ENCODE results near the gene METTL23. TPM values are rescaled to one million over a fixed set of nuclear protein-coding genes. Genes with fewer than 3 reads are reported as not detected.

METTL23 gene, protein sequence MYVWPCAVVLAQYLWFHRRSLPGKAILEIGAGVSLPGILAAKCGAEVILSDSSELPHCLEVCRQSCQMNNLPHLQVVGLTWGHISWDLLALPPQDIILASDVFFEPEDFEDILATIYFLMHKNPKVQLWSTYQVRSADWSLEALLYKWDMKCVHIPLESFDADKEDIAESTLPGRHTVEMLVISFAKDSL
- polyA plus RNA-seq (ENCODE audit: insufficient read length in 4 of 4): 10 to 100 TPM; 43.5 to 48.4 (median 44.7) TPM

DNA sequence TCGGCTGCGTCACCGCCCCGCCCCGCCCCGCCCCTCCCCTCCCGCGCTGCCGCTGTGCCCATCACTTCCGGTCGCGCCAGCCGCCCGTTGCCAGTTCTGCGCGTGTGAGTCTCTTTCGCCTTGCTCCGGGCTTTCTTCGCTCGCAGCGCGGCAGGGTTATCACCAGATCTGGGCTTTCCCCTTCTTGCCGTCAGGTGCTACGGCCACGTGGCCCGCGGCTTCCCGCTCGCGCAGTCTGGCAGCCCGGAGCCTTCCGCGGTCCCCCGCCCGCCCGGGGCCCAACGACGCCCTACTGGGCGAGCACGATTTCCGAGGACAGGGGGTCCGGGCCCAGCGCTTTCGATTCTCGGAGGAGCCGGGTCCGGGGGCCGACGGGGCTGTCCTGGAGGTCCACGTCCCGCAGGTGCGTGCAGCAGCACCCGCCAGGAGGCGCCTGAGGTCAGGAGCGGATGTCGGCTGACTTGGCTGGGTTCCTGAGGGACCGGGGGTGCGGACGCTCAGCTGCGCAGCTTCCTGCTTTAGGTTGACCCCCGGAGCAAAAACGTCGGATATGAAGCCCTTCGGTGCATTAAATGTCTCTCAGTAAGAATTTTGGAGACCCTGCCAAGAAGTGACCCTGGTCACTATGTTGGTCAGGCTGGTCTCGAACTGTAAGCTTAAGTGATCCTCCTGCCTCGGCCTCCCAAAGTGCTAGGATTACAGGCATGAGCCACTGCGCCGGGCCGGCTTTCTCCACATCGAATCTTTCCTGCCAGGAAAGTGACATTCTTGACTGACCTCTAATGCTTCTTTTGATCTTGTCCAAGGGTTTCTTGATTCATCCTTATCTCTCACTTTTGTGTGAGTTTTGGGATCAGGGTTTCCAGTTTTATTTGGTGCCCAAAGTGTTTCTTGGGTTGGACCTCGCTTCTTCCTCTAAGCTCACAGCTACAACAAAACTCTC lies at the start of gene METTL23:
METTL23 (plus strand) TSS at position 64 of the 943 bp plus-strand sequence. CDS start 2,872 bp downstream, outside the sequence.
- DNase-seq (ENCODE audit: low read depth in 4 of 4, low spot score in 3 of 4): peak in 1 of 4 donors; percentile 68

DNA sequence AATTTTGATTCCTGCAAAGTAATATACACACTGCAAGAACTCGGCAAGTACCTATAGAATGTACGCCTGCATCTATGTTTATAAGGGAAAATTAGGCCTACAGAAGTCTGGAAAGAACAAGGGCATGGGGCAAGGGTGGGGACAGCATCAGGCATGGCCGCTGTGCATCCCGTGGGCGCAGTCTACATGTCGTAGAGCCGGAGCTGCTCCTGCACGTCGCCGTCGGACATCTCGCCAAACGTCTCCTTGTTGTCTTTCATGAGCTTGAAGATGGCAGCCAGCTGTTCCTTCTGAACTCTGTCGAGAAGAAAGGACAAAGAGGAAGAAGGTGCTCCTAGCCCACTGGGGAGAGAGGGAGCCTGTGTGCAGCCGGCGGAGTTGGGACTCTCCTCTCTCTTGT lies 49.2 kb upstream of the METTL23 start:
- no peak for DNase-seq (ENCODE audit: low read depth in 4 of 4, low spot score in 3 of 4)

GRCh38 chr17:76678330-76678729 lies 48.3 kb upstream of the METTL23 start:
- no peak for DNase-seq (ENCODE audit: low read depth in 4 of 4, low spot score in 3 of 4)

DNA sequence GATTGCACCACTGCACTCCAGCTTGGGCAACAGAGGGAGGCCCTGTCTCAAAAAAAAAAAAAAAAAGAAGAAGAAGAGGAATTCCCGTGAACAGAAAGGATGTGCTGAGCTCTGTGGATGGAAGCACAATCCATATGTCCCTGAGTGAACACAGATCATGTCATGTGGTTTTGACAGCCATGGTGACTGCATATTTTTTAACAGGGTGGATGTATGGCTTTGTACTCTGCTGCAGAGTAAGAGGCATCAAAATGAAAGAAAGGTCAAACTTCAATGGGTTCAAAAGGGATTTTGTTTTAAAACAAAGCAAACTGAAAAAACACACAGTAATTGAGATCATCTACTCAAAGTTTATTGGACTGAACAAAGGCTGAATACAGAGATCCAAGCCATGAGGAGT lies 47.4 kb upstream of the METTL23 start:
- DNase-seq (ENCODE audit: low read depth in 4 of 4, low spot score in 3 of 4): no peak

DNA sequence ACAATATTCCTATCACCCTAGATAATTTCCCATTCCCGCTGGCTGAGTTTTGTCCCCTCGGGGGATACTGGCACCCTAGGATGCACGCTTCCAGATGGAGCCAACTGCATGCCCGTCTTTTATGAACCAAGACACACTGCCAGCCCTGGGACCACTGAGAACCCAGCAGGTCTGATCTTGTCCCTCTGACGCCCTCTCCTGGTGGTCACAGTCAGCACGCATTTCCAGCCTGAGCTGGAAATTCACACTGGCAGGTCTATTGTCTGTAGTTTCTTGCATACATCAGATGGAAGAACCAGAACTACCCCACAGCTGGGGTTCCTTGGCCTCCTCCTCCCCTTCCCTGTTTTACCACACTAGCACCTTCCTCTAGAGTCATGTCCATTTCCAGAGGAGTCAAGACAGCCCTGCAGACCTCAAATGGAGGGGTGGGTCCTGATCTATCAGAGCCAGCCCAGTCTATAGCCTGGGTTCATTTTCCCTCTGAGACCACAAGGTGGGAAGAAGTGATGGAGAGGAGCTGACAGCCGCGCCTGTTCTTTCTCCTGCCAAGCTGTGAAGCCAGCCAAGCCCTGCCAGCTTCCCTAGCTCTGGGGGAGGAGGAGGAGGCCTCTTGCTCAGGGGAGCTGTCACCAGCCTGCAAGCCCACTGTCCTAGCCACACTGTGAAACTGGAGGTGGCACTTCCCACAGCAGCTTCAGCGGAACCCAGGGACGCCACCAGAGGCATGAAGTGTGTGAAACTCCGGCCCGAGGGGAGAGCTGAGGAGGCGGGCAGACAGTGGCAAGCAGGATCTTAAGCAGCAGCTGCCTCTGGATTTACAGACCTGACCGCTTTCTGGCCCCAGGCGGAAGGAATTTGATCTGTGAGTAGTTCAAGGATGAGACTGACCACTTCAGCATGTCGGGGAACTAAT lies 45.2 kb upstream of the METTL23 start:
- peak in 1 of 4 donors; percentile 73 for DNase-seq (ENCODE audit: low read depth in 4 of 4, low spot score in 3 of 4)

DNA sequence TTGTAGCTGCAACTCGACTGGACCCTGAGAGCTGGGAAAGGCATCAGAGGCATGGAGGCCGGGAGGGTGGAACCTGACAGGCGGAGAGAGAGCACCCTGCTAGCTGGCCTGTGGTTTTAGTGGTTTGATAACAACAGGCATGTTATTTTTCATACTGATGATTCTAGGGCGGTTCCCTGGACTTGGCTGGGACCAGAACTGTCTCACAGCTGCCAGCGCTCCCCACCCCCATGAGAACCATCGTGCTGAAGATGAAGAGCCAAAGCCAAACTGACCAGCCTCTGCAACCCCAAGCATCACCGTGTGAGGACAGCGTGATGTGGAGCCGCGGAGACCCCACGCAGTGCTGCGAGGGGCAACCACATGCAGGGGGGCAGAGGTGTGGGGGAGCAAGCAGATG lies 44.3 kb upstream of the METTL23 start:
- DNase-seq (ENCODE audit: low read depth in 4 of 4, low spot score in 3 of 4): no peak

DNA sequence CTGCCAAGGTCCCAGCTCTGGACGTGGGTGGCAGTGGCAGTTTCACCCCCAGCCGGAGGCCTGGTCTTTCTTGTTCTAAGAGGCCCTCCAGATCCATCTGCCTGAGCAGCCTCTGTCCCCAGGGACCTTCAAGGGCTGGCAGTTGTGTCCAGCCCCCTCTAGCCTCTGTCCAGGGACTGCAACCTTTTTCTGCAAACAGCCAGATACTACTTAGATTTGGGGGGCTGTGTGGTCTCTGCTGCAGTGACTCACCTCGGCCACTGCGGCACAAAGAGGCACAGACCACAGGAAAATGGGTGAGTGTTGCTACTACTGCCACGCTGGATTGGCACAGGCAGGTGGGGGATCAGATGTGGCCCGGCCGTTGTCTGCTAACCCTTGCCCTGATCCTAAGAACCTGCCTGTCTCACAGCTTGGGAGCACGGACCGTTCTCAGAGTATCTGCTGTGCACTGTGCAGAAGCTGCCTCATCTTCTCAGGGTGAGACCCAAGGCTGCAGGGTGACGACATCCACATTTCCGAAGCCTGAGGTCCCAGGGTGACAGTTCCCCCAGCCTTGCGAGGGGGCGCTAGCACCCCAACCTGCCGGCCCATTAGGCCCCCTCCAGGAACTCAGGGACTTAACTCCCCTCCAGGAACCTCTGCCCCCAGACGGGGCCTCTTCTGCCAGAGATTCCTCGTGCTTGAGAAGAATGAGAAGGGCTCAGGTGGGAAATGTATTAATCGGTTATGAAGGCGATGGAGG lies 43.5 kb upstream of the METTL23 start:
- no peak for DNase-seq (ENCODE audit: low read depth in 4 of 4, low spot score in 3 of 4)

- DNase-seq (ENCODE audit: low read depth in 4 of 4, low spot score in 3 of 4): no peak
These were observed 42.5 kb upstream of the METTL23 start for GRCh38 chr17:76683921-76684745.

- DNase-seq (ENCODE audit: low read depth in 4 of 4, low spot score in 3 of 4): no peak
These were observed 41.9 kb upstream of the METTL23 start for GRCh38 chr17:76684756-76685155.

- no peak for DNase-seq (ENCODE audit: low read depth in 4 of 4, low spot score in 3 of 4)
These were observed 41.3 kb upstream of the METTL23 start for GRCh38 chr17:76685366-76685765.

DNA sequence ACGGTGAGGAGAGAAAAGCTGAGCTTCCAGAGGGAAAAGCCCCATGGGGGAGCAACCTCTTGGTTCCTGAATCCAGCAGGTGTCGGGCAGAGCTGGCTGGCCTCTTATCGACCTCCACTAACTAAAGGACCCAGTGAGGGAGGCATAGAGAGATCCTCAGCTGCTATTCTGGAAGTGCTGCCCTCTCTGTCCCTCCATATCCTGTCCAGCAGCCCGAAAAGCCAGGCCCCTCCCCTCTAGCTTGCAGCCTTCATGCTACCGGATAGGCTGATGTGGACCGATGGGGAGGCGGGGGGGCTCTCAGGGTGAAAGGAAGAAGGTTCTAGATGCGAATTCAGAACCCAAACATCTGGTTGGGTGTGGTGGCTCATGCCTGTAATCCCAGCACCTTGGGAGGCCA lies 40.8 kb upstream of the METTL23 start:
- DNase-seq (ENCODE audit: low read depth in 4 of 4, low spot score in 3 of 4): no peak

GRCh38 chr17:76686538-76687297 lies 39.9 kb upstream of the METTL23 start:
- DNase-seq (ENCODE audit: low read depth in 4 of 4, low spot score in 3 of 4): peak in 2 of 4 donors; percentile 73 to 76

DNA sequence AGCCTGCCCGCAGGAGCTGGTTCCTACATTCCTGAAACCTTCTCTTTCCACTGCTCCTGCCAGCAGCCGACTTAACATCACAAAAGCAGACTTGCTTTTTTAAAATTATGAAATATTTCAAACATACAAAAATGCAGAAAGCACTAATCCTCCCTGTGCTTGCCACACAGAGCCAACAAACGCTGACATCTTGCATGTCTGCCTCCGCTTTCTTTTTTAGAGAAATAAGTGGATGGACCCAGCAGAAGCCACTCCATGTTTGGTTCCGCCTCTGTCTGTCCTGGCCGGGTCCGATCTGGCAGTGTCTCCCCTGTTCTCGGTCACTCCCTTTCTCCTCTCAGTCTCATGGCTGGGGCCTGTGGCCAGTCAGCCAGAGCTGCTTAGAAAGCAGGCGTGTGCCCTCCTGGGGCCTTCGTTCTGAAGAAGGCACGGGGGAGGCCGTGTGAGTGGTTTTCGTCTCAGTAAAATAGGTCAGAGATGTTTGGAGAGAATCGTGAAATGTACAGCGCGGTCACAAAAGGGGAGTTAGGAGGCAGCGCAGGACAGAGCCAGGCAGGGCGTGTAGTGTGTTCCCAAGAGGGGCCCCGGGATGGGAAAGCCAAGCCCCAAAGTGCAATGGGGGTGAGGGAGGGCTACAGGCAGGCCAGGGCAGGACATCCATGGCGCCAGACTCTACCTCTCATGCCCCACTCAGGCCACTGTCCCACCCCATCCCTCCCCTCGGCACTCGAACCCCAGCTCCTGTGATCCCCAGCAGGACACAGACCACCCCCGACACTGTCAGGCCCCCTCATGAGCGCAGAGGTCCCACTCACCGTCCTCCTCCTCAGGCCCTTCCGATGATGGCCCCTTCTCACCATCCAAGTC lies 39.1 kb upstream of the METTL23 start:
- DNase-seq (ENCODE audit: low read depth in 4 of 4, low spot score in 3 of 4): no peak

- DNase-seq (ENCODE audit: low read depth in 4 of 4, low spot score in 3 of 4): no peak
These were observed 38.4 kb upstream of the METTL23 start for GRCh38 chr17:76688165-76688622.

DNA sequence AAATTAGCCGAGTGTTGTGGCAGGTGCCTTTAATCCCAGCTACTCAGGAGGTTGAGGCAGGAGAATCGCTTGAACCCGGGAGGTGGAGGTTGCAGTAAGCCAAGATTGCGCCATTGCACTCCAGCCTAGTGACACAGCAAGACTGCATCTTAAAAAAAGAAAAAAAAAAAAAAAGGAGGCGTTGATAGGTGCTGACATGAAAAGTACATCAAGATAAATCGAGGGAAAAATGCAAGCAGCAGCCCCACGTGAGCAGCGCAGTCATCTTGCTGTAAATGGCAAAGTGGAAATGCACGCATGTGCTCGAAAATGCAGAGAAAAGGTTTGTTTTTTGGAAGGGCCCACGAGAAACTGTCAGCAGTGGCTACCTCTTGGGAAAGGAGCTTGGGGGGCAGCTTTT lies 36.8 kb upstream of the METTL23 start:
- no peak for DNase-seq (ENCODE audit: low read depth in 4 of 4, low spot score in 3 of 4)

DNA sequence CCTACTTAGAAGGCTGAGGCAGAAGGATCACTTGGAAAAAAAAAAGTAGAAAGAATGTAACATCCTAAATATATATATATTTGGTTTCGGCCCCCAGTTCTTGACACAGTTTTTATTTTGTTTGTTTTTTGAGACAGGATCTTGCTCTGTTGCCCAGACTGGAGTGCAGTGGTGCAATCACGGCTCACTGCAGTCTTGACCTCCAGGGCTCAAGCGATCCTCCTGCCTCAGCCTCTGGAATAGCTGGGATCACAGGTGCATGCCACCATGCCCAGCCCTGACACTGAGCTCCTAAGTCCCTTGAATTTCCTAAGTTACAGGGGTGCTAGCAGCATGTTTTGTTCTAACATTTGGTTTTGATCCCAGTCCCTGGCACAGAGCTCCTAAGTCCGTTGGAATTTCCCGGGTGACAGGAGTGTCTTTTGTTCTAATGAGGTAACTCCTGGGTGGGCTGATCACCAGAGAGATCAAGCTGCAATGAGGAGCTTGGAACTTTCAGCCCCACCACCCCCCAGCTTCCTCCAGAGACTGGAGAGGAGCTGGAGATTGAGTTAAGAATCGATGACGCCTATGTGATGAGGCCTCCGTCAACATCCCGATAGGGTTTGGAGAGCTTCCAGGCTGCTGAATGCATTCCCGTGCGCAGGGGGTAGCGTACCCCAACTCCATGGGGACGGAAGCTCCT lies 35.9 kb upstream of the METTL23 start:
- DNase-seq (ENCODE audit: low read depth in 4 of 4, low spot score in 3 of 4): no peak

Measured in right renal pelvis (tissue), 4 donors.